Heart left ventricle (tissue), 16 donors: Measurements from ENCODE around the gene RGS6. TPM values are rescaled to one million over a fixed set of nuclear protein-coding genes. Genes with fewer than 3 reads are reported as not detected.

Source experiments
- ATAC-seq, 4 donors: fragments of 200-7000 bp; cut with Tn5 transposase; one replicate each; pipeline ENCODE4 v1.9.1; 2020 to 2022; ENCODE audit warnings: moderate library complexity in 4 of 4, mild to moderate bottlenecking in 3 of 4, moderate number of reproducible peaks in 1 of 4
- DNase-seq, 5 donors: peaks; one replicate each; pipeline ENCODE4 v3.0.0-alpha.2; 2020
- H3K27ac ChIP-seq, 12 donors: fragments of 200-600 bp; sonication (generic) in 4 of 12; one replicate each; pipeline versions ENCODE4 v1.5.0 to v1.8.0; 2016 to 2022; ENCODE audit warnings: mild to moderate bottlenecking in 2 of 12
- H3K27me3 ChIP-seq, 9 donors: fragments of 200-600 bp; sonication (generic) in 2 of 9; one replicate each; pipeline versions ENCODE4 v1.5.1 to v1.8.0; 2016 to 2022; ENCODE audit warnings: mild to moderate bottlenecking in 3 of 9
- H3K36me3 ChIP-seq, 9 donors: fragments of 200-600 bp; sonication (generic) in 2 of 9; one replicate each; pipeline versions ENCODE4 v1.5.0 to v1.8.0; 2018 to 2022; ENCODE audit warnings: mild to moderate bottlenecking in 2 of 9
- H3K4me1 ChIP-seq, 12 donors: fragments of 200-600 bp; sonication (generic) in 4 of 12; one replicate each; pipeline versions ENCODE4 v1.5.0 to v1.8.0; 2016 to 2022; ENCODE audit warnings: mild to moderate bottlenecking in 3 of 12
- H3K4me3 ChIP-seq, 12 donors: fragments of 200-600 bp; sonication (generic) in 4 of 12; one replicate each; pipeline versions ENCODE4 v1.5.0 to v1.8.0; 2017 to 2022; ENCODE audit warnings: mild to moderate bottlenecking in 9 of 12, moderate library complexity in 4 of 12
- H3K9me3 ChIP-seq, 12 donors: fragments of 200-600 bp; sonication (generic) in 4 of 12; one replicate each; pipeline versions ENCODE4 v1.5.0 to v1.8.0; 2016 to 2022; ENCODE audit warnings: mild to moderate bottlenecking in 1 of 12
- POLR2A ChIP-seq, 2 donors: fragments of 450-650 bp; IDR thresholded peaks; one replicate each; pipeline ENCODE4 v1.6.1; 2017; ENCODE audit warnings: antibody characterized with exemption in 2 of 2, mild to moderate bottlenecking in 2 of 2, moderate library complexity in 2 of 2
- WGBS, 4 donors: extraction: QIAGEN DNeasy Blood & Tissue Kit in 2 of 4; methylation state at CpG; one replicate each; pipeline versions ENCODE4 v1.1.5 to v1.1.7; 2013 to 2018; 5-methylcytosine and 5-hydroxymethylcytosine counted together
- intact Hi-C, 10 donors: fragments of 100-400 bp; cut with DNase I; formaldehyde crosslinking; loops; one replicate each; pipeline versions ENCODE4 v1.11.1 to v1.14.2; 2022
- polyA plus RNA-seq, 2 donors: library from polyadenylated mRNA; stranded (reverse); fragments of 200-250 nt; gene quantifications; one replicate each; pipeline ENCODE4 v1.2.3, GENCODE V29; 2013
- total RNA-seq, 9 donors: library from RNA; depleted of rRNA in 2 of 9; stranded (reverse); fragments of >200 nt in 2 of 9; fragmentation: NEBNext Ultra II Directional in 3 of 9; extraction: Animal tissue kit (Norgen Biotek cat#: 25700) in 3 of 9; gene quantifications; one replicate each; pipeline versions ENCODE4 v1.1.0 to v1.2.4, GENCODE V29; 2016 to 2023
- TF ChIP-seq, protein P1 (sequence below), 12 donors: fragments of 200-600 bp; sonication (generic) in 4 of 12; IDR thresholded peaks; one replicate each; pipeline versions ENCODE4 v1.5.0 to v1.8.0; 2018 to 2022; ENCODE audit warnings: antibody characterized with exemption in 12 of 12, mild to moderate bottlenecking in 5 of 12
- donor health status: ischemic (EF 13 %, LVEDD 7.1; RV severe dilation, severe dysfunction).
- donor health status: healthy with polysubstance abuse.
- donor health status: DM: no; HTN: yes; CAD: no.
- donor health status: DM: no; HTN: no; CAD: no.
- donor health status: ischemic (EF 25% LVEDD 6.9; RV normal size, moderate dysfunction).
- donor health status: ischemic (EF 25% LVEDD 5.7; RV mildly dilated, moderate dysfunction).
- donor health status: healthy.
- donor health status: DM: yes; HTN: yes; CAD: no.
- donor health status: ischemic (EF 35%, LVEDD 5.7; RV mildly dilated, moderate dysfunction).
- donor health status: nonischemic (EF 11% LVEDD 7.7; RV severe dilation, severe dysfunction).
- donor health status: DM: yes; HTN: yes; CAD: no.
- donor health status: PGD.
- donor health status: ischemic (EF 29% LVEDD 5.4; RV normal size, mild dysfunction).
- donor health status: nonischemic (EF 23%, LVEDD 6.1; RV moderate dilation, normal function).

The RGS6 gene
- total and polyA plus RNA-seq, 11 donors: 1.3 to 25.4 (median 15.1) TPM

DNA sequence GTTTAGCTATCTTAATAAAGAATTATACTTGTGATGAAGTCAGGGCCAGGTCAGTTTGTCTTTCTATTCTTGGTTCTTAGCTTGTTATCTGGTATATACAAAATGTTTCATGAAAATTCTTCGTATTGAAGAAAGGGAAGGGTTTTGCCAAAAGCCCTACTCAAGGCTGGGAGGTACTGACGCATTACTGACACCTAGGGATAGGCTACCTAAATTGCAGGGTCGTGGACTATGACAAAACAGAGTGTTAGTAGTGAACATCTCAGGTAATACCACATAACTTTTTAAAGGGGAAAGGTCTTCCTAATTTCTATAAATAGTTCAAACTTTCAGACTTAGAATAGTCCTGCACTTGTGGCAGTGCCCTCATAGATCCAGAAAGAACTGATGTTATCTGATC, 246.3 kb downstream of the RGS6 start:
- Histone ChIP-seq H3K36me3 (no peaks in the 10 kb centered on the region), H3K9me3 (peaks cover 0 to 8% (median 0%) of the 10 kb centered on the region in 12 donors), H3K27ac (no peak overlapping the region), H3K27me3 (no peaks in the 10 kb centered on the region), H3K4me3 (no peak overlapping the region), H3K4me1 (peaks cover 0 to 8% (median 0%) of the 10 kb centered on the region in 12 donors)
- ATAC-seq: no peak
- 60 to 74% (median 66%) methylated on average over 3 of the region's 3 CpGs for WGBS, 4 donors
- DNase-seq: no peak
- no peak for TF ChIP-seq POLR2A (IDR thresholded peaks at IDR 0.05)
- TF ChIP-seq, protein P1, sequence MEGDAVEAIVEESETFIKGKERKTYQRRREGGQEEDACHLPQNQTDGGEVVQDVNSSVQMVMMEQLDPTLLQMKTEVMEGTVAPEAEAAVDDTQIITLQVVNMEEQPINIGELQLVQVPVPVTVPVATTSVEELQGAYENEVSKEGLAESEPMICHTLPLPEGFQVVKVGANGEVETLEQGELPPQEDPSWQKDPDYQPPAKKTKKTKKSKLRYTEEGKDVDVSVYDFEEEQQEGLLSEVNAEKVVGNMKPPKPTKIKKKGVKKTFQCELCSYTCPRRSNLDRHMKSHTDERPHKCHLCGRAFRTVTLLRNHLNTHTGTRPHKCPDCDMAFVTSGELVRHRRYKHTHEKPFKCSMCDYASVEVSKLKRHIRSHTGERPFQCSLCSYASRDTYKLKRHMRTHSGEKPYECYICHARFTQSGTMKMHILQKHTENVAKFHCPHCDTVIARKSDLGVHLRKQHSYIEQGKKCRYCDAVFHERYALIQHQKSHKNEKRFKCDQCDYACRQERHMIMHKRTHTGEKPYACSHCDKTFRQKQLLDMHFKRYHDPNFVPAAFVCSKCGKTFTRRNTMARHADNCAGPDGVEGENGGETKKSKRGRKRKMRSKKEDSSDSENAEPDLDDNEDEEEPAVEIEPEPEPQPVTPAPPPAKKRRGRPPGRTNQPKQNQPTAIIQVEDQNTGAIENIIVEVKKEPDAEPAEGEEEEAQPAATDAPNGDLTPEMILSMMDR (IDR thresholded peaks at IDR 0.05): no peak
- intact Hi-C loops: loop anchor here in 1 of 10 donors (10.0 kb wide), 1 partner anchor 244 kb away; the partner anchor contains the start of gene RGS6

DNA sequence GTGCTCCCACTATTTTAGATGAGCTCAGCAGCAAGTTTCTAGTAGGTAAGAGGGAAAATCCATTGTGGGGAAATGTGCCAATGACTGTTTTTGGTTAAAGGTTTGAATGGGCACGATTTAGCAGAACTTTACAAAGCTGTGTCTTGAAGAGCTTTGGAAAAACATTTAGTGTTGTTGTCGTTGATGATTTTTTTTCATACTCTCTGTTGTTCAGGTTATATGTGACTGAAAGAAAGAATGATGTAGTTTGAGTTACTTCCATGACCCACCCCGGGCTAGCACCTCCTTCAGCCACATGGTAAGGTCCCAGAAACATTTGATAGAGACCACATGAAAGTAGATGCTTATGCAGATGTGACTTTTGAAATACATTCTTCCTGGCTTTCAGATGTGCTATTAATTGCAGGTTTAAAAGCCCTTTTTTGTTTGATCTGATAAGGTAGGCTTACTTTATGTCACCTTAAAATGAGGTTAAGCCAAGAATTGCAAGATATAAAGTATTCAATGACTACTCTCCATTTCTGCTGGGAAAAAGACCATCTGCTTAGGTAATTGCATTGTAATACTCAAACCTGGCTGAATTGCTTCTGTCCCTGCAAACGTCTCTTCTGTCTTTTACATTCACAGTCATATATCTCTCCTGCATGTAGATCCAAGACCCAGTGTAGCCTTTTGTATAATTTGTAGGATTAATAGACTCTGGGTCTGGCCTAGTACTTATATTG, 250.6 kb downstream of the RGS6 start:
- TF ChIP-seq POLR2A (IDR thresholded peaks at IDR 0.05): no peak
- TF ChIP-seq, protein P1 (IDR thresholded peaks at IDR 0.05): no peak
- no peak overlapping the region for H3K4me3 ChIP-seq
- ATAC-seq: no peak
- no peaks in the 10 kb centered on the region for H3K27me3 ChIP-seq
- peaks cover 0 to 8% (median 0%) of the 10 kb centered on the region in 12 donors for H3K9me3 ChIP-seq
- no peak for DNase-seq
- WGBS, 4 donors: 76 to 82% (median 78%) methylated on average over 4 of the region's 4 CpGs
- no peak overlapping the region for H3K27ac ChIP-seq
- intact Hi-C loops: loop anchor here in 1 of 10 donors (10.0 kb wide), 1 partner anchor 248 kb away; the partner anchor contains the start of gene RGS6
- peaks cover 0 to 24% (median 15%) of the 10 kb centered on the region in 12 donors for H3K4me1 ChIP-seq
- no peaks in the 10 kb centered on the region for H3K36me3 ChIP-seq

GRCh38 chr14:72183631-72184030, 251.4 kb downstream of the RGS6 start:
- H3K4me1 ChIP-seq: peaks cover 0 to 27% (median 15%) of the 10 kb centered on the region in 12 donors
- 73 to 93% (median 82%) methylated on average over 2 of the region's 2 CpGs for WGBS, 4 donors
- ATAC-seq (no peak), DNase-seq (no peak)
- no peaks in the 10 kb centered on the region for H3K36me3 ChIP-seq
- H3K27me3 ChIP-seq: no peaks in the 10 kb centered on the region
- TF ChIP-seq, protein P1 (IDR thresholded peaks at IDR 0.05): no peak
- TF ChIP-seq POLR2A (IDR thresholded peaks at IDR 0.05): no peak
- intact Hi-C loops: loop anchor here in 1 of 10 donors (10.0 kb wide), 1 partner anchor 249 kb away; the partner anchor contains the start of gene RGS6
- H3K4me3 ChIP-seq: no peak overlapping the region
- H3K27ac ChIP-seq: no peak overlapping the region
- peaks cover 0 to 8% (median 0%) of the 10 kb centered on the region in 12 donors for H3K9me3 ChIP-seq

- H3K4me3 ChIP-seq: no peak overlapping the region
- intact Hi-C loops: loop anchor here in 2 of 10 donors (5.0 to 10.0 kb wide), 2 partner anchors 106 to 252 kb away; partner anchors contain the start of gene RGS6 (in 1 of the 2)
These were observed 254.3 kb downstream of the RGS6 start for GRCh38 chr14:72186523-72186922.

More at GRCh38 chr14:72186523-72186922, 254.3 kb downstream of the RGS6 start:
- no peaks in the 10 kb centered on the region for H3K9me3 ChIP-seq
- no peaks in the 10 kb centered on the region for H3K36me3 ChIP-seq
- peak in 3 of 5 donors; percentile 8 to 29 (median 24) for DNase-seq
- H3K27me3 ChIP-seq: no peaks in the 10 kb centered on the region
- 1 to 11% (median 6%) methylated on average over 3 of the region's 3 CpGs for WGBS, 4 donors
- H3K4me1 ChIP-seq: peaks cover 0 to 27% (median 15%) of the 10 kb centered on the region in 12 donors
- H3K27ac ChIP-seq: peak overlapping the region in 10 of 12 donors; percentile 9 to 71 (median 35)
- ATAC-seq: peak; percentile 91 to 96 (median 94)
- TF ChIP-seq, protein P1 (IDR thresholded peaks at IDR 0.05): no peak
- TF ChIP-seq POLR2A (IDR thresholded peaks at IDR 0.05): no peak
